Activated T-cell treated with anti-CD3 and anti-CD28 coated beads for 4 hours (primary cell): ENCODE results near the gene RLF.

Source experiments
- DNase-seq: peaks from one replicate; pipeline ENCODE4 v3.0.0-alpha.2; 2020

Gene RLF

DNA sequence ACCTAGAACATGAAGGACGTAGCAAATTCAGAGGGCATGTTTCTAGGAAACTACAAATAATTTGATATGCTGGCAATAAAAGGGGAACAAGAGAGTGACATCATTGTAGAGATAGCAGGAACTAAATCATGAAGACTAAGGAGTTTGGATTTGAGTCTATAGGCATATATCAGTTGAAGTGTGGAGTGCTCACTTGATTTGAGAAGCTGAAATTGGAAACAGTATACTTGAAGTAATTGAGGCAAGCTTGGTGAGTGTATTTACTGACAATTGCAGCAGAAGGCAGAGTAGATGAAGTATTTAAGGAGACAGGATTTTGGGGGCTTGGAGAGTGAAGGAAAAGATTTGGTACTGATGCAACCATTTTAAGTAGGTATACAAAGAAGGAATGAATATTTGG is 80.2 kb downstream of the RLF start:
- no peak for DNase-seq

DNA sequence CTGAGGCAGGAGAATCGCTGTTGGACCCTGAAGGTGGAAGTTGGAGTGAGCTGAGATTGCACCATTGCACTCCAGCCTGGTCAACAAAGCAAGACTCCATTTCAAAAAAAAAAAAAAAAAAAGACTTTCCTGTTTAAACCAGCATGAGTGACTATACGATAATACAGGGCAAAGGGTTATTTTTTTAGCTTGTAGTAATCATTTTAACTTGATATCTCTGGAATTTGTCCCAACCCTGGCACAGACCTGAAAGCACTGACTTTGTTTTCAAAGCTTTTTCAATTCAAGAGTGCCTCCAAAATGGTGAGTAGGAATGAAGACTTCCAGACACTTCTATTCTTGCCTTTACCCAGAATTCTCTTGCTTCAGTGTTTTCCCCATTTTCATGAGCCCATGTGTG is 82.2 kb downstream of the RLF start:
- no peak for DNase-seq

DNA sequence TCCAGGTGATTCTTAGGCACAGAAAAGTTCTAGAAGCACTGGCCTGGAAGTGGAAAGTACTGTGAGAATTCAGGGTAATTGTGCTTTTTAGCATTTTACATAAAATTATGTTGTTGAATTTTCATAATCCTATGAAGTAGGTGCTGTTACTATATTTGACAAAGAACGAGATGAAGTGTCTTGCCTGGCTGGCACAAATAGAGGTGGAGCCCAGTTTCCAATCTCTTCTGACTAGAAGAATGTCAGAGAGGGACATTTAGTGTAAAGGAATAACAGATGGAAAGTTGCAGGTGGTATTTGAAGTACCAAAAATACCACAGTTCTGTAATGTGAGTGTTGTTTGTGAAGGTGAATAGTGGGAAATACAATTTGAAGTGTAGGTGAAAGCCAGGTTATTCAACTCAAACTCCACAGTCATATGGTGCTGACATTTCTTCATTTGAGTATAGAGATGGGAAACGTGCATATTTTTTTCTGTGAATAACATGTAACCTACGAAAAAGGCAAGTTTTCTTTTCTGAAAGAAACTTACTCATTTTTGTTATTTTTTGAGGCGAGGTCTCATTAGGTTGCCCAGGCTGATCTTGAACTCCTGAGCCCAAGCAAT is 83.1 kb downstream of the RLF start:
- no peak for DNase-seq

DNA sequence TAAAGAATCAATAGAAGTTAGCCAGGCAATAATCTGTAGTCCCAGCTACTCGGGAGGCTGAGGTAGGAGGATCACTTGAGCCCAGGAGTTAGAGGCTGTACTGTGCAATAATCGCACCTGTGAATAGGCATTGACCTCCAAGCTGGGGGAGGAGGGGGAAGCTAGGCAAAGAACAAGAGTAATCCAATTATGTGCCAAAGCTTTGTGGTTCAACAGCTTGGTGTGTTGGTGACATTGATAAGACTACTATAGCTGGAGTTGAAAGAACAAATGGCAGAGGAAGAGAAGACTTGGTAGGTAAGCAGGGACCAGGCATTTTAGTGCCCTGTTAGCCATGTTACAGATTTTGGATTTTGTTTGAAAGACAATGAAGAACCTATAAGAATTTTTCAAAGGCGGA is 84.5 kb downstream of the RLF start:
- no peak for DNase-seq

DNA sequence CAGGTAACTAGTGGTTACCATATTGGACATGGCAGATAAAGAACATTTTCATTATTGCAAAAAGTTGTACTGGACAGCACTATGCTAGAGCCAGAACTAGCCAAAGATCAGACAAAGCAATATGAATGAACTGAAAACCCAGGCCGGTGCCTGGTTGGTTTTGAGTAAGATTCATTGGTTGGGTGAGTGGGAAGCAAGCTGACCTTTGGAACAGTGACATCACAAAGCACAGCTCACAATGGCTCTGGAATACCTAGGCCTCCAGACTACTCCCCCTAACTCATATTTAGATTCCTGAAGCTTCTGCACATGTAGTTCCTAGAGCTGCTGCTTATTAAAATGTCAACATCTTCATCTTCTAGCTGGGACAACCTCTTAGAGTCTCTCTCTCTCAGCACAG is 86.5 kb downstream of the RLF start, which contains the start of gene TMCO2:
TSS of gene TMCO2 (plus strand) at position 283 of the 400 bp plus-strand sequence. CDS start at position 340, 57 bp downstream.
- DNase-seq, result no peak

DNA sequence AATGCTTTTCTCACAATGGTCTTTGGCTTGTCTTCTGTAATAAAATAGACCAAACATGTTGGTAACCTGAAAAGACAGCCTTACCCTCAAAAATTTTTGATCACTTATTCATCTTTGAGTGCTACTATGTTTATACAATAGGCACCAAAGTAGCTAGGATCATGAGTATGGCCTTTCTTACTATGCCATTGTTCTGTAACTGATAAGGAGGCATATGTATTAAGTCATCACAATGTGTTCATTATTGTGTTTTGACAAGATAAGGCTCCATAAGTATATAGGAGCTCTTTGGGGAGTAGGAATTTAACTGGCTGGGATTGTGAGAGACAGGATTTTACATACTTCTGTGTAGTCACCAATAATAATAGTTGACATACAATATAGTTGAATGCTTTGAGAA is 87.2 kb downstream of the RLF start:
- DNase-seq, result no peak

DNA sequence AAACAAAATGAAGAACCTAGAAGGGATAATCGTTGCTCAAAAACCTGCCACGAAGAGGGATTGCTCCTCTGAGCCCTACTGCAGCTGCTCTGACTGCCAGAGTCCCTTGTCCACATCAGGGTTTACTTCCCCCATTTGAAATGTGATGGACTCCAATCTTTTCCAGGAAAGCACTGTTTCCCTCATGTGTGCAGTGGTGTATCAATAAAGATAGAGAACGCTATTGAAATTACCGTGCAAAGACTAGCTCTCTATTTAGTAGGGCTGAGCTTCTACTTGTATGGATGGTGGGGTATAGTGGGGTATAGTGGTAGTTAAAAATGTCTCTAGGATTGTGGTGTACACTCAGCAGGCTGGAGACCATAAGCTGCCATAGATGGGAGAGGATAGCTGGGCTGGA is 90.3 kb downstream of the RLF start:
- no peak for DNase-seq

DNA sequence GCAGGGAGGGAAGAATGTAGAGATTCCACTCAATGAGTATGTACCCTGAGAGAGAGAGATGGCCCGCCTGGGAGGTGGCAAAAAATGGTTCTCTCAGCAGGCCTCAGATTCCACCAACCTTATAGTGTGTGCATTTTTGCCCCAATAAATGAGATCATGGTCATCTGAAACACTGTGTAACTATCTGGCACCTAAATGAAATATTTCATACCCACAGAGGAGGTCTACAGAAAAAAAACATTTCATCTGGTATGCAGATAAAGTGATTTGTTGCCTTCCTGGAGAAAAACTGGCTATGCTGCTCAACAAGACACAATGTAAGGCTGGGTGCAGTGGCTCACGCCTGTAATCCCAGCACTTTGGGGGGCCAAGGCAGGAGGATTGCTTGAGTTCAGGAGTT is 91.4 kb downstream of the RLF start:
- DNase-seq, result no peak

DNA sequence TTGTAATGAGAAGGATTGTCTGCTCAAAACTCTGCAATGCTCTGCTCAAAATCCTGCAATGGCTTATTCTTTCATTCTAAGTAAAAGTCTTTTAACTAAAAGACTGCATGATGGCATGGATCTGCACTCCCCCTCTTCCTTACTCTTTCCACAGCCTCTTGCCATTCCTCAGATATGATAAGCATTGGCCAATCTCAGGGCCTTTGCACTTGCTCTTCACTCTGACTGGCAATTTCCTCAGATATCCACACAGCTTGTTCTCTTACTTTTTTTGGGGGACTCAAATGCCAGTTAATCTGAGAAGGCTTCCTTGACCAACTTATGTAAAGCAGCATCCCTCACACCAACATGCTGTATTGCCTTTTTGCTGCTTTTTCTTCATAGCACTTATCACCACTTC is 94.0 kb downstream of the RLF start:
- DNase-seq, result no peak

DNA sequence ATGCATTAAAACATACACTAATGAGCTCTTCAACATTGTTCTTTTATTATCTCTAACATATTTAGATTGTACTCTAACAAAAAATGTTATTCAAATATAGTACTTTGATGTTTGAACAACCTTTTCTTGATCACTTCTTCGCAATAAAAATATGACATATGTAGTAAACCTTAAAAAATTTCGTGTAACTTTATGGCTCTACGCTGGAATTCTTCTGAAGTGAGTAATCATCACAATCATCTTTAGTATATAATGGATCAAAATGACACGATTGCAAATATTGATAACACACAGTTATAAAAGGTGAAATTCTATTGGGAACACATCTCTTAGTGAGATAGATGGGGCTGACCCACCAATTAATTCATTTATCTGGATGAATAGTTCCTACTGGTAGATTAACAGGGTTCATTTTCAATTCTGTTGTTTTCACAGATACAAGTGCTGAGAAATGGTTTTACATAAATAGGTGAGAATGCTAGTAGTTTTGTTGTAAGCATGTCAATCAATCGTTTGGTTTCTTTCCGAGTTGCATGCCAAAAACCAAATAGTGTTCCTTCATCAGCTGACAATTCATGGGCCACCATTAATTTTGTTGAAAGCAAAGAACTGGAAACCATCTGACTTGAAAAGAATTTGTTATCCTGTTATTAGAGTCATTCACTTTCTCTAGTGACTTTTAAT is 95.4 kb downstream of the RLF start:
- no peak for DNase-seq

DNA sequence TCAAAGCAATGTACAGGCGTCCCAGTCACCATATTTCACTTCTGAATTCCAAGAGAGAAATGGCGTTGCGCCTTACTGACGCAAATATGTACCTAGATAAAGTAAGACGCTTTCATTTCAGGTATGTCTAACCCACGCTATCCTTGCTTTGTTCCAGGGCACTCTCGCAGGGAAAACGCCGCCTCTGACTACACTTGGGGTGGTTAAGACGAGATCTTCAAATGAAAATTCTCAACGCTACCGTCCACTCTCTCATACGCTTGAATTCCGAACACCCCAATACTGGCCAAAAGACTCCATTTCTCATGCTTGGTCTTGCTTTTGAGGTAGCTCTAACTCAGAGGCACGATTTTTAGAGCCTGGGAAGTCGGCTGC is 96.1 kb downstream of the RLF start:
- no peak for DNase-seq

DNA sequence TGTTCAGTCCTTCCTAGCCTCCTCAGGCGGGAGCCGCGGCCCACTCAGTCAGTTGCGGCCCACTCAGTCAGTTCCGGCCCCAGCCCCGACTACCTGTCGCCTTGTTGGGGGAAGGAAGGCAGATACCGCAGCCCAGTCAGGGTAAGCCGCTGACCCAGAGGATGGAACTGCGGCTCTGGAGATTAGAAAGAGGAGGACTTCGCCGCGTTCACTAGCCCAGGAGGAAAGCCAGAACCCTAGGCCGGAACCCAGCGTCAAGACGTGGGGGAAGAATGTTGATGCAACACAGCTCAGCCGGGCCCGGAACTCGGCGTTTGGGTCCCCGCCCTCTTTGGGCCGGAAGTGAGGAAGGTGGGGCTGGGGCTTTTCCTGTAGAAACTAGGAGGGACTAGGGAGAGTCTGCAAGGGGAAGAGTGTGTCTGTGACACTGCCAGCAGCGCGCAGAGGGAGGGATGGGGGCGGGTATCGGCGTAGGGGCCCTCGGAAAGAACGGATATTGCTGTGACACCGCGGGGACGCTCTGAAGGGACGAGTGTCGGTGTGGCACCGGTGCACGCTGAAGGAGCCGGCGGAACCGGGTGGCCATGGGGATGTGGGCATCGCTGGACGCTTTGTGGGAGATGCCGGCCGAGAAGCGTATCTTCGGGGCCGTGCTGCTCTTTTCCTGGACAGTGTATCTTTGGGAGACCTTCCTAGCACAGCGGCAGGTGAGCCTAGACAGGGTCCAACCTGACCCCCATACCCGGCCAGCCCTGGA is 96.7 kb downstream of the RLF start, which contains the start of gene ZMPSTE24:
TSS of gene ZMPSTE24 (plus strand) at position 549 of the 757 bp plus-strand sequence. CDS start at position 585, 36 bp downstream.
- peak; percentile 93 for DNase-seq

DNA sequence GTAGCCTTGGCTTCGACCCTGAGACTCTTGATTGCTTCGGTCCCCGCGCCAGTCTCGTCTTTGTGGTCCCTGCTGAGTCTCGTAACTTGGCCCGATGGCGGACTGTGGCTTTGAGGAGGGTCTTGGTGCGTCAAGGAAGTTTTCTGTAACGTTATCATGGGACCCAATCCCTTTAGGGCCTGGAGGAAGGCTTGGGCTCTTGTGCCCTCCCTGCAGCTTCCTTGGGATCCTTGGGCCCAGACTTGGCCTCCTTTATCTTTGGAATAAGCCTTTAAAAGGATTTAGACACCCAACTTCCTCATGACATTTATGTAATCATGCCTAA is 97.2 kb downstream of the RLF start:
- no peak for DNase-seq

DNA sequence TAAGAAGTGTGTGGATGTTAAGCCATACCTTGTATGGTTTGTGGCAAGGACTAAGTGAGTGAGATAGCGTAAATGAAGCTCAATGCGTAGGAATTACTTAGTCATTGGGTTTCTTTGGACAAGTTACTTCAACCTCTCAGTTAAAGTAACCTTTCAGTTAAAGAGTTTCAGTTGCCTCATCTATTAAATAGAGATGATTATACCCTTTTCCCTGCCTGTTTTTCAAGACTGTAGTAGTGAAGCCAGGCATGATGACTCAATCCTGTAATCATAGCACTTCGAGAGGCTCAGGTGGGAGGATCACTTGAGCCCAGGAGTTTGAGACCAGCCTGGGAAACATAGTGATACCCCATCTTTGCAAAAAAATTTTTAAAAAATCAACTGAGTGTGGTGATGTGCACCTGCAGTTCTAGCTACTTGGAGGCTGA is 103.2 kb downstream of the RLF start:
- DNase-seq, result no peak

DNA sequence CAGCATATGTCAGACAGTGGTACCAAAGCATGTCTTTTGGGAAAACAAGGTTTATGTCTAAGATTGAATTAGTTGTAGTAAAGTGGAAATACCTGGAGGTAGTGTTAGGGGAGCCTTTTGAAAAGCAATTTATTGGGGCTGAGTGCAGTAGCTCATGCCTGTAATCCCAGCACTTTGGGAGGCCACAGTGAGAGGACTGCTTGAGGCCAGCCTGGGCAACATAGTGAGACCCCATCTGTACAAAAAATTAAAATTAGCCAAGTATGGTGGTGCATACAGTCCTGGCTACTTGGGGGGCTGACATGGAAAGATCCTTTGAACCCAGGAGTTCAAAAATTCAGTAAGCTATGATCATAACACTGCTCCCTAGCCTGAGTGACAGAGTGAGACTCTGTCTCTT is 104.1 kb downstream of the RLF start:
- no peak for DNase-seq

DNA sequence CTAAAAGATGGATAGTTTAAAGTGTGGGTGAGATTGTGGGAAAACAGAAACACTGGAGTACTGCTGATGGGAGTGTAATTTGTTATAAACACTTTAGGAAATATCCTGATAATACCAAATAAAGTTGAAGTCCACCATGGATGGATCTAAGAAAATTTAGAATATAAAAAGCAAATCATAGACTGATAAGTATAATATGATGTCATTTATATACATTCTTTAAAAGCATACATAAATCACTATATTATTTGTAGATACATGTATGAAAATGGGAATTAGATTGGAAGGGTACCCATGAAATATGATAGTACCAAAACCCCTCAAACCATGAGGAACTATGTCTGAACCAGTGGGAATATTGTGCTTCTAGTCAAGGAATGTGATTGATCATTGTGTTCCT is 104.7 kb downstream of the RLF start:
- DNase-seq, result no peak

DNA sequence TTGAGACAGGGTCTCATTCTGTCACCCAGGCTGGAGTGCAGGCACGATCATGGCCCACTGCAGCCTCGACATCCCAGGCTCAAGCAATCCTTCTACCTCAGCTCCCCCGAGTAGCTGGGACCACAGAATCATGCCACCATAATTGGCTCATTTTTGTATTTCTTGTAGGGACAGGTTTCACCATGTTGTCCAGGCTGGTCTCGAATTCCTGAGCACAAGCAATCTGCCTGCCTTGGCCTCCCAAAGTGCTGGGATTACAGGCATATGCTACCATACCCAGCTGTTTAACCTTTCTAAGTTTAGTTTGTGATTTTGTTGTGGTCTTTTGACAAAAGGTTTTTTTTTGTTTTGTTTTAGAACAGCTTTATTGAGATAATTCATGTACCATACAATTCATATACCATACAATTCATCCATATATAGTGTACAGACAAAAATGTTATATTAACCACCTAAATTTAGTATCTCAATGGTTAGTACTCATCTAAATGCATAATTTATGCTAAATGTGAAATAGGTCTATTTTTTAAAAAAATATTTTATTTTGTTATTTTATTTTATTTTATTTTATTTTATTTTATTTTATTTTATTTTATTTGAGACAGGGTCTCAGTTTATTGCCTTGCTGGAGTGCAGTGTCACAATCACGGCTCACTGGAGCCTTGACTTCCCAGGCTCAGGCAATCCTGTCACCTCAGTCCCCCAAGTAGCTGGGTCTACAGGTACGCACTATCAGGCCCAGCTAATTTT is 105.8 kb downstream of the RLF start:
- no peak for DNase-seq

DNA sequence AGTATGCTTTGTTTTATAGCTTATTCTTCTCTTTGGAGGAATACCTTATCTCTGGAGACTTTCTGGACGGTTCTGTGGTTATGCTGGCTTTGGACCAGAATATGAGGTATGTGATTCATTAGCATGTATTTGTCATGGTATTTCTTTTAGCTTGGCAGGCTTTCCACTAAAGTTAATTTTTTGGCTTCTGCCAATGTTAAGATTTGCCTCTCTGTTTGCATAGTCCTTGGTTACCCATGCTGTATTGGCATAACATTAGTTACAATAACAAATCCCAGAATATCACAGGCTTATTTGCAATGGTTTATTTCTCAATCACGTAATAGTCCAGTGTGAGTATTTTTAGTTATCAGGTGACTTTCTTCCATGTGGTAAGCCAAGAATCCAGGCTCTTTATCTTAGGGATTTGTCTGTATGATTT is 106.6 kb downstream of the RLF start:
- DNase-seq, result no peak

DNA sequence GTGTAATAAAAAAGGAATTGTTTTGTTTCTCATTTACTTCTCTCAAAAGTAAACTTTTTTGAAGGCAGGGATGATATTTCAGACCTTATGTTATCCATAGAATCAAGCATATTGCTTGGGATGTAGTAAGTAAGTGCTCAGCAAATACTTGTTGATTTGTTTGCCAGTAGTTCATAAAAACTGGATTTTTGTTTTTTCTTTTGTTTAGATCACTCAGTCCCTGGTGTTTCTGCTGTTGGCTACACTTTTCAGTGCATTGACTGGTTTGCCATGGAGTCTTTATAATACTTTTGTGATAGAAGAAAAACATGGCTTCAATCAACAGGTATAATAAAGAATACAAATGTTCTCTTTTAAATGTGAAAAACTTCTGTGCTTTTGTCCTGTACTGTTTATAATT is 107.0 kb downstream of the RLF start:
- DNase-seq, result no peak

DNA sequence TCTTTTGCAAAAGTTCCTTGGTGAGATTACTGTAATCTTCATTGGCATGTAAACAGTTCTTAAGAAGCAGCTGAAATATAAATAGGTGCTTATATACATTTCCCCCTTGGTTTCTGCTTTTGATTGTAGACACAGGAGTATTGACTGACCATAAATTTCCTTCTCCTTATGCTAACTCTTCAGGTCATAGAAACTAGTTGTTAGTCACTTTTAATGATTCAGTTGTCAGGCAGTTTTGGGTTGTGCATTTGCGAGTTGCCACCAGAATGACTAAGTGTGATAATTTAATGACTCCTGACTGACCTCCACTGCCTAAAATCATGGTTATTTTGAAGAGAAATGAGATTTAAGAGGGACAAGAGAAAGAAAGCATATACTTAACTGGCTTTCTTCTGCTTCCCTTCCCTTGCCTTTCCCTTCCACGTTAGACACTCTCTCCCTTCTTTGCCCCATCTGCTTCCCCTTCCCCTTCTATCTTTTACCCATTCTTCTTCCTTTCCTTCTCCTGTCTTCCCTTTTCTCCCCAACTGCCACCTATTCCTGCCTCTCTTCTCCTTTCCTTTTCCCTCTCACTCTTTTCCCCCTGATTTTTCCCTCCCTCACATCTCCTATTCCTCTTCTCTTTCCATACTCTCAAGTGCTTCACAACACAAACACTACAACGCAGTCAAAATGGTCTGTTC is 109.1 kb downstream of the RLF start:
- no peak for DNase-seq

DNA sequence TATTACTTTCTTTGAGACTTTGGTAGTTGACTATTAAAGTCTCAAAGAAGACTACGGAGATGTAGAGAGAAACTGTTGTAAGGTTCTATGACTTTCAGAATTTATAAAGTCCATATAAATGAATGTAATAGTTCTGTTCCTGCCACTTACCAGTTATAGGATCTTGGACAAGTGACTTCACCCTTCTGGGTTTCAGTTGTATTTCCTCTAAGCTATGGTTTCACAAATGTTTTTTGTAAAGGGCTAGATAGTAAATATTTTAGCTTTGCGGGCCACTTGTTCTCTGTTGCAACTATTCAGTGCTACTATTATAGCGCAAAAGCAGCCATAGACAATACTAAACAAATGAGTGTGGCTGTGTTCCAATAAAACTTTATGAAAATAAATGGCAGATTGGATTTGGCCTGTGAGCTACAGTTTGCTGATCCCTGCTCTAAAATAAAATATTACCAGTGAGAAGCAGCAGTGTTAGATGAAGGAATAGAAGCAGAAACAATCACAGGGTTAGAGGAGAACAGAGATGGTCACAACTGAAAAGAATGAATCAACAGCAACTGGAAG is 111.5 kb downstream of the RLF start:
- no peak for DNase-seq

DNA sequence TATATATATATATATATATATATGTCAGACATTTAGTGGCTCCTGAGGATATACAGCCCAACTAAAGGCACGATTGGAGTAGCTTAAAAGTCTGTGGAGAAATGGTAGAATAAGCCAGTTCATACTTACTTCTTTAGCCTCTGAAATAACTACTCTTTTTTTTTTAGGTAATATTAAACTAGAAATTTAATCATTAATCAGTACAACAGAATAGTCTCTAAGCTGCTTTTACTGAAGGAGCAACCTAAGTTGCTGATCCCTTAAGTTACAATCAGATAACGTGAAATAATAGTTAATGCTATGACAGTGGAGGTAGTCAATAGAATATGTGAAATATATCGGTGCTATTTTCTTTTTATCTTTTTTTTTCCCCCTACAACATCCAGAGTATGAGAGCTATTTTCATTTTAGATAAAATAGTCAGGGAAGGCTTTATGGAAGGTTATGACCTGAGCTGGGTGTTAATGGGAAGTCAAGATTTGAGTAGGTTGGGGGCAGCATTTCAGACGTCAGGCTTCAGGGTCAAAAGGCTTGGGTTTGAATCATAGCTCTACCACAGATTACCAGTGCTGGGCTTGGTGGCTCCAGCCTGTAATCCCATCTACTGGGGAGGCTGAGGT is 112.5 kb downstream of the RLF start:
- no peak for DNase-seq
